ENCODE results near the gene ANTXR1. TPM values are rescaled to one million over a fixed set of nuclear protein-coding genes. Genes with fewer than 3 reads are reported as not detected.

Gene ANTXR1
- total RNA-seq, 1 donor from 2014 or later: 144 TPM

DNA sequence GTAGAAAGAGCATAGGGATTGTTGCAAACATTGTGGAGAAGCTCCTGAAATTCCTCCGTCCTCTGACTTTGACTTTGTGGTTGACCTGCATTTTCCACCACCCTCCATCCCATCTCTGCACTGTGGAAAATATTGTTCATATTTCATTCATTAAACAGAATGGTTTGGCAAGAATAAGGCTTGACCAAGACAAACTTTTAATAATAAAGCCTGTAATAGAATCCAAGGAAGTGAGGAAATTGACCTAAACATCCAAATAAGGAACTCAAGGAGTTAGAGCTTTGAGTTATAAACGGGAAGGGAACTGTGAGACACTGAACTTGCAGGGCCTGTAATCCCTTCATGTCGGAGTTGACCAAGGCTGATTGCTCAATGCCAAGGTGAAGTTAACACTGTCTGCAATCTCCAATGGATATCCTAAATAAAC is 258.9 kb downstream of the ANTXR1 start:
- Mint-ChIP-seq H3K27me3 (ENCODE audit: low read depth) (peaks cover 30% of the 10 kb centered on the region), H3K4me1 (no peaks in the 10 kb centered on the region), H3K4me3 (no peak overlapping the region), H3K36me3 (no peaks in the 10 kb centered on the region), H3K9me3 (no peaks in the 10 kb centered on the region), H3K27ac (no peak overlapping the region)
- TF ChIP-seq, protein P1, sequence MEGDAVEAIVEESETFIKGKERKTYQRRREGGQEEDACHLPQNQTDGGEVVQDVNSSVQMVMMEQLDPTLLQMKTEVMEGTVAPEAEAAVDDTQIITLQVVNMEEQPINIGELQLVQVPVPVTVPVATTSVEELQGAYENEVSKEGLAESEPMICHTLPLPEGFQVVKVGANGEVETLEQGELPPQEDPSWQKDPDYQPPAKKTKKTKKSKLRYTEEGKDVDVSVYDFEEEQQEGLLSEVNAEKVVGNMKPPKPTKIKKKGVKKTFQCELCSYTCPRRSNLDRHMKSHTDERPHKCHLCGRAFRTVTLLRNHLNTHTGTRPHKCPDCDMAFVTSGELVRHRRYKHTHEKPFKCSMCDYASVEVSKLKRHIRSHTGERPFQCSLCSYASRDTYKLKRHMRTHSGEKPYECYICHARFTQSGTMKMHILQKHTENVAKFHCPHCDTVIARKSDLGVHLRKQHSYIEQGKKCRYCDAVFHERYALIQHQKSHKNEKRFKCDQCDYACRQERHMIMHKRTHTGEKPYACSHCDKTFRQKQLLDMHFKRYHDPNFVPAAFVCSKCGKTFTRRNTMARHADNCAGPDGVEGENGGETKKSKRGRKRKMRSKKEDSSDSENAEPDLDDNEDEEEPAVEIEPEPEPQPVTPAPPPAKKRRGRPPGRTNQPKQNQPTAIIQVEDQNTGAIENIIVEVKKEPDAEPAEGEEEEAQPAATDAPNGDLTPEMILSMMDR (IDR thresholded peaks at IDR 0.05; ENCODE audit: unreplicated experiment): no peak
- DNase-seq (ENCODE audit: low spot score in 2 of 2, unreplicated experiment in 2 of 2): no peak

DNA sequence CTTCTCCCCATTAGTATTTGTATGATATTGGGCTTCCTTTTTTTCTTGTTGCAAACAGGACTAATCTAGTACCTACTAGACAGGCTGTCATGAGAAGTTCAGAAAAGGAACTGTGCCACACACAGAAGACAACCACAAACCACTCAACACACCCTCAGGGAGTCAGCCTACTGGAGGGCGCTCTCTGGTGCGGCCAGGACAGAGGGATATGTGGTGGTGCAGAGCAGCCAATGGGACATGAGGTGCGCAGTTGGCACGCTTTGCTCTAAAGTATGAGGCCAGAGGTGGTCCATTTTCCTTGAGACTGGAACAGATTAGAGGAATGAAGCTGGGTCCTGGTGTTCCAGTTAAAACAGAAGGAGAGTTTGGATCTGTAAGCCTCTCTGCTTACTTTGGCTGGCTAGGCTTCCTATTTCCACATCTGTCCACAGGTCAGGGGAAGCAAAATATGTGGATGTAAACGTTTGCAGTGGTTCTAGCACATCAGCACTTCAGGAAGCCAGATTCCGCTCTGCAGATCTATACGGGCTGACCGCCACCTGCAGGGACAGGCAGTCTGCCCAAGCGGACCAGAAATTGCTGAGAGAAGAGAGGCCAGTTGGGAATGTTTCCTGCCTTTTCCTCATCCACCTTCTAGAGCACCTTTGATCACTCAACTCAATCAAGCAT is 260.0 kb downstream of the ANTXR1 start:
- Mint-ChIP-seq H3K9me3 (no peaks in the 10 kb centered on the region), H3K4me1 (no peaks in the 10 kb centered on the region), H3K4me3 (no peak overlapping the region), H3K27ac (no peak overlapping the region), H3K36me3 (no peaks in the 10 kb centered on the region), H3K27me3 (ENCODE audit: low read depth) (peaks cover 30% of the 10 kb centered on the region)
- TF ChIP-seq, protein P1 (IDR thresholded peaks at IDR 0.05; ENCODE audit: unreplicated experiment): no peak
- no peak for DNase-seq (ENCODE audit: low spot score in 2 of 2, unreplicated experiment in 2 of 2)

DNA sequence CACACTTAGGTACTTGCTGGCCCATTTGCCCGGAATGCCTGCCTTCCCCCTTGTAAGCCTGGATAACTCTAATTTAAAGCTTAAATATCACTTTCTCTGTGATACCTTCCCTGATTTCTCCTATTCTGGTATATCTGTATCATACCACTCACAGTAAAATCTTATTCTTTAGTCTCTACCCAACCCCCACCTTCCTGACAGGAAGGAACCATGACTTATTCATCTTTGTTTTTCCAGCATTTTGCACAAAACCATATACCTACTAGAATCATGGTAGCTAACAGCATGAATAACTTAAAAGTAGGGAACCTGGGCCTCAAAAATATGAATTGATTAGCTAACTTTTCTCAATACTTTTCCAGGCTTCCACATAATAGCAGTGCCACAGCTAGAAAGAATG is 262.5 kb downstream of the ANTXR1 start:
- Mint-ChIP-seq H3K27ac (no peak overlapping the region), H3K27me3 (ENCODE audit: low read depth) (peaks cover 24% of the 10 kb centered on the region), H3K4me1 (peaks cover 5% of the 10 kb centered on the region), H3K36me3 (no peaks in the 10 kb centered on the region), H3K4me3 (no peak overlapping the region), H3K9me3 (no peaks in the 10 kb centered on the region)
- TF ChIP-seq, protein P1 (IDR thresholded peaks at IDR 0.05; ENCODE audit: unreplicated experiment): no peak
- no peak for DNase-seq (ENCODE audit: low spot score in 2 of 2, unreplicated experiment in 2 of 2)

DNA sequence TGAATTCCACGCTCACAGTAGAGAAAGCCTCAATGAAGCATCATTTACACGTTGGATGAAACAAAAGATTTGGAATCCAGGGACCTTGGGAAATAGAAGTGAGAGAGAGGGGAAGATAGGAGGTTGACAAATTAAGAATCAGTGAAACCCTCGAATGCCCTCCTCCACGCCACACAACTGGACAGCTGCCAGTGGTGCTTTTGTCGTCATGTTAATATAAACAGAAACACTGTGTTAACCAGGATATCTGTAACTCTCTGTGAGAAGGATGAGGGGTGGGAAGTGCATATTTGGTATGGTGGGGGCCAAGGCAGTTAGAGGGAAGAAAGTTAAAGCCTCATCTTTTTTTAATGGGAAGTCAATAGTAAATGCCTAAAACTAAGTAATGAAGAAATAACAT is 265.4 kb downstream of the ANTXR1 start:
- H3K27ac Mint-ChIP-seq: no peak overlapping the region

DNA sequence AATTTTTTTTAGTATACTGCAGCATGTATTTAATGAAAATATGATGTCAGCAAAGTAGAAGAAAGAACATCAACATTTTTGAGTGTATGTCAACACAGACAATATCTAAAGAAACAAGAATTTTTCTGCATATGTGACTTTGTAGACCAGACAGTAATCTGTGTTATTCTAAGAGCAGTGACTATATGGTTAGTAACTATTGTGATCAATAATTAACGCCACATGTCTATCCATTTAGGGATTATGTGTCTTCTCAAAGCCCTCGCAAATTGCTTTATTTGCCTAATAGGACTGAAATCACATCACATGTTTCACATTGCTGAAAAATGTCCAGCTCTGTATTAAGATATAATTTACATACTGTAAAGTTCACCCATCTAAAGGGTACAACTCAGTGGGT is 266.2 kb downstream of the ANTXR1 start:
- H3K27me3 Mint-ChIP-seq (ENCODE audit: low read depth): peaks cover 6% of the 10 kb centered on the region
- H3K36me3 Mint-ChIP-seq: no peaks in the 10 kb centered on the region
- H3K4me1 Mint-ChIP-seq: peaks cover 5% of the 10 kb centered on the region
- TF ChIP-seq, protein P1 (IDR thresholded peaks at IDR 0.05; ENCODE audit: unreplicated experiment): no peak
- no peak overlapping the region for H3K27ac Mint-ChIP-seq
- H3K4me3 Mint-ChIP-seq: no peak overlapping the region
- DNase-seq (ENCODE audit: low spot score in 2 of 2, unreplicated experiment in 2 of 2): no peak
- no peaks in the 10 kb centered on the region for H3K9me3 Mint-ChIP-seq

More for the DNA sequence above, 265.4 kb downstream of the ANTXR1 start:
- DNase-seq (ENCODE audit: low spot score in 2 of 2, unreplicated experiment in 2 of 2): no peak
- Mint-ChIP-seq H3K36me3 (no peaks in the 10 kb centered on the region), H3K4me3 (no peak overlapping the region), H3K4me1 (peaks cover 5% of the 10 kb centered on the region), H3K27me3 (ENCODE audit: low read depth) (peaks cover 11% of the 10 kb centered on the region), H3K9me3 (no peaks in the 10 kb centered on the region)
- TF ChIP-seq, protein P1 (IDR thresholded peaks at IDR 0.05; ENCODE audit: unreplicated experiment): no peak
